IMR-90 (cell line): ENCODE measurements around the gene D2HGDH. TPM values are rescaled to one million over a fixed set of nuclear protein-coding genes. Genes with fewer than 3 reads are reported as not detected.

Experiments used
- ATAC-seq: fragments of 200-7000 bp; cut with Tn5 transposase; 2 replicates; pipeline ENCODE4 v1.9.1; 2020; ENCODE audit warnings: low read depth, mild to moderate bottlenecking, moderate library complexity
- BruUV-seq: library from RNA; stranded (reverse); fragments of 400-500 nt; replicated peaks from 2 replicates; lab custom pipeline; 2021; lab: Mats Ljungman, UMichigan
- CTCF ChIA-PET: fragments of 300-600 bp; formaldehyde crosslinking; extraction: SDS; loops from one replicate; lab custom pipeline; 2021; ENCODE audit warnings: antibody characterized with exemption; lab: Yijun Ruan, JAX
- POLR2A ChIA-PET: fragments of 300-600 bp; sonication (Branson Sonifier 250); formaldehyde crosslinking; loops from one replicate; lab custom pipeline; 2022; ENCODE audit warnings: antibody characterized with exemption; ENCODE audit not compliant: unreplicated experiment; lab: Charles Lee
- DNase-seq: peaks from one replicate; pipeline ENCODE4 v3.0.0; 2013
- H2AFZ ChIP-seq: replicated peaks from 2 replicates; pipeline ENCODE3; 2013; ENCODE audit warnings: low read length, mild to moderate bottlenecking; ENCODE audit not compliant: poor library complexity
- H2AK5ac ChIP-seq: 2 replicates; pipeline ENCODE4 v1.6.1; 2013; ENCODE audit warnings: low read depth, low read length, inconsistent platforms
- H2AK9ac ChIP-seq: replicated peaks from 2 replicates; pipeline ENCODE3; 2013; ENCODE audit warnings: mild to moderate bottlenecking, low read depth, low read length, moderate library complexity; ENCODE audit not compliant: poor library complexity
- H2BK120ac ChIP-seq: 2 replicates; pipeline ENCODE4 v1.6.1; 2013; ENCODE audit warnings: low read depth, low read length, inconsistent platforms
- H2BK15ac ChIP-seq: 3 replicates; pipeline ENCODE4 v1.6.1; 2013; ENCODE audit warnings: low read depth, low read length, inconsistent platforms
- H2BK20ac ChIP-seq: 2 replicates; pipeline ENCODE4 v1.6.1; 2013; ENCODE audit warnings: low read depth, mild to moderate bottlenecking, inconsistent platforms, low read length, moderate library complexity
- H2BK5ac ChIP-seq: 2 replicates; pipeline ENCODE4 v1.6.1; 2013; ENCODE audit warnings: mild to moderate bottlenecking, low read depth, low read length, inconsistent platforms; ENCODE audit not compliant: poor library complexity, severe bottlenecking
- H3K14ac ChIP-seq: replicated peaks from 2 replicates; pipeline ENCODE4 v1.6.1; 2013; ENCODE audit warnings: low read depth, low read length, inconsistent platforms
- H3K18ac ChIP-seq: 2 replicates; pipeline ENCODE4 v1.6.1; 2013; ENCODE audit warnings: low read depth, low read length, control low read depth
- H3K23ac ChIP-seq: 2 replicates; pipeline ENCODE4 v1.6.1; 2013; ENCODE audit warnings: low read depth, low read length, inconsistent platforms
- H3K27ac ChIP-seq: 2 replicates; pipeline ENCODE4 v1.5.1; 2013; ENCODE audit warnings: mild to moderate bottlenecking, control low read depth, low read length; ENCODE audit not compliant: insufficient read depth
- H3K27me3 ChIP-seq: 2 replicates; pipeline ENCODE4 v1.6.1; 2013; ENCODE audit warnings: low read length; ENCODE audit not compliant: control insufficient read depth, insufficient read depth
- H3K36me3 ChIP-seq: 2 replicates; pipeline ENCODE4 v1.6.1; 2013; ENCODE audit warnings: low read length, mixed read lengths; ENCODE audit not compliant: control insufficient read depth, insufficient read depth
- H3K4ac ChIP-seq: 2 replicates; pipeline ENCODE4 v1.6.1; 2013; ENCODE audit warnings: low read depth, low read length, inconsistent platforms
- H3K4me1 ChIP-seq: 2 replicates; pipeline ENCODE4 v1.6.1; 2013; ENCODE audit warnings: low read length, mixed read lengths; ENCODE audit not compliant: control insufficient read depth, insufficient read depth
- H3K4me2 ChIP-seq: 2 replicates; pipeline ENCODE4 v1.6.1; 2013; ENCODE audit warnings: low read depth, mild to moderate bottlenecking, control low read depth, low read length, moderate library complexity
- H3K4me3 ChIP-seq: 2 replicates; pipeline ENCODE4 v1.5.1; 2013; ENCODE audit warnings: low read depth, mild to moderate bottlenecking, control low read depth, low read length, moderate library complexity; ENCODE audit not compliant: insufficient read depth
- H3K56ac ChIP-seq: 2 replicates; pipeline ENCODE4 v1.6.1; 2013; ENCODE audit warnings: low read length, inconsistent platforms; ENCODE audit not compliant: insufficient read depth; ENCODE audit errors: extremely low read depth
- H3K79me1 ChIP-seq, 2 experiments: 2 replicates each; pipeline ENCODE4 v1.6.1; 2013; ENCODE audit warnings: low read length in 2 of 2, inconsistent platforms in 1 of 2, low read depth in 1 of 2
- H3K9ac ChIP-seq: 2 replicates; pipeline ENCODE4 v1.6.1; 2013; ENCODE audit warnings: low read depth, low read length, control low read depth
- H3K9me1 ChIP-seq: 2 replicates; pipeline ENCODE4 v1.6.1; 2013; ENCODE audit warnings: low read length, inconsistent platforms; ENCODE audit not compliant: insufficient read depth
- H3K9me3 ChIP-seq: 2 replicates; pipeline ENCODE4 v1.6.1; 2013; ENCODE audit warnings: low read length; ENCODE audit not compliant: control insufficient read depth, insufficient read depth
- H4K20me1 ChIP-seq: 2 replicates; pipeline ENCODE4 v1.6.1; 2013; ENCODE audit warnings: low read length, inconsistent platforms; ENCODE audit not compliant: insufficient read depth
- H4K5ac ChIP-seq: 2 replicates; pipeline ENCODE4 v1.6.1; 2013; ENCODE audit warnings: mild to moderate bottlenecking, low read depth, low read length, control low read depth
- H4K8ac ChIP-seq, 2 experiments: 2 replicates each; pipeline ENCODE4 v1.6.1; 2013; ENCODE audit warnings: low read depth in 2 of 2, low read length in 2 of 2, control low read depth in 1 of 2, inconsistent platforms in 1 of 2
- H4K91ac ChIP-seq: 2 replicates; pipeline ENCODE4 v1.6.1; 2013; ENCODE audit warnings: low read depth, low read length, inconsistent platforms; ENCODE audit not compliant: insufficient read depth
- BHLHE40 ChIP-seq: fragments of 150-350 bp; IDR thresholded peaks from 2 replicates; pipeline ENCODE4 v1.6.1; 2016; ENCODE audit warnings: mild to moderate bottlenecking, low read depth, low read length
- CEBPB ChIP-seq: IDR thresholded peaks from 2 replicates; pipeline ENCODE4 v1.6.1; 2012; ENCODE audit warnings: low read depth, low read length, improper control_type of control experiment
- MAFK ChIP-seq: IDR thresholded peaks from 2 replicates; pipeline ENCODE4 v1.6.1; 2012; ENCODE audit warnings: low read depth, low read length, improper control_type of control experiment
- MXI1 ChIP-seq: IDR thresholded peaks from 2 replicates; pipeline ENCODE4 v1.6.1; 2012; ENCODE audit warnings: low read depth, mild to moderate bottlenecking, low read length, moderate library complexity, borderline replicate concordance
- NFE2L2 ChIP-seq: fragments of 150-350 bp; IDR thresholded peaks from 2 replicates; pipeline ENCODE4 v1.6.1; 2016; ENCODE audit warnings: low read depth, mild to moderate bottlenecking, low read length
- RAD21 ChIP-seq: IDR thresholded peaks from 2 replicates; pipeline ENCODE4 v1.6.1; 2012; ENCODE audit warnings: low read length, improper control_type of control experiment
- RCOR1 ChIP-seq: IDR thresholded peaks from 2 replicates; pipeline ENCODE4 v1.6.1; 2012; ENCODE audit warnings: mild to moderate bottlenecking, low read length, improper control_type of control experiment; ENCODE audit not compliant: insufficient replicate concordance
- RFX5 ChIP-seq: IDR thresholded peaks from 2 replicates; pipeline ENCODE4 v1.8.0; 2012; ENCODE audit warnings: low read depth, mild to moderate bottlenecking, low read length, moderate library complexity
- SMC3 ChIP-seq: fragments of 150-350 bp; IDR thresholded peaks from 2 replicates; pipeline ENCODE4 v1.6.1; 2016; ENCODE audit warnings: low read depth, mild to moderate bottlenecking, antibody characterized with exemption, low read length, moderate library complexity
- WGBS, 2 experiments: methylation state at CpG; one replicate each; pipeline versions ENCODE4 v1.1.5 to v1.1.7; 2013; ENCODE audit warnings: missing lambda C conversion rate in 2 of 2; ENCODE audit not compliant: insufficient read length in 1 of 2; ENCODE audit errors: extremely low coverage in 2 of 2; 5-methylcytosine and 5-hydroxymethylcytosine counted together
- dilution Hi-C: fragments of 300-500 bp; cut with HindIII; formaldehyde crosslinking; loops from one replicate; pipeline ENCODE4 v1.14.3; 2018; ENCODE audit warnings: low sequenced_read_pairs; ENCODE audit not compliant: unreplicated experiment
- in situ Hi-C: fragments of 300-500 bp; cut with MboI; formaldehyde crosslinking; loops from 3 replicates; pipeline ENCODE4 v1.14.3; 2019; ENCODE audit warnings: low sequenced_read_pairs, inconsistent platforms, mixed read lengths
- intact Hi-C: fragments of 100-400 bp; cut with micrococcal nuclease; formaldehyde crosslinking; loops from 2 replicates; pipeline ENCODE4 v1.10.0; 2022
- polyA plus RNA-seq, 3 experiments: library from polyadenylated mRNA; depleted of rRNA; stranded (reverse); fragments of >200 nt; gene quantifications; 2 replicates each; pipeline ENCODE4 v1.2.3, GENCODE V29; 2012; ENCODE audit warnings: low replicate concordance in 1 of 3
- total RNA-seq: library from RNA; depleted of rRNA; stranded (reverse); fragments of >200 nt; gene quantifications from 2 replicates; pipeline ENCODE4 v1.2.3, GENCODE V29; 2012
- TF ChIP-seq, protein P1 (sequence below): fragments of 150-350 bp; IDR thresholded peaks from 2 replicates; pipeline ENCODE4 v1.6.1; 2016; ENCODE audit warnings: low read depth, mild to moderate bottlenecking, low read length, moderate library complexity, borderline replicate concordance
- TF ChIP-seq, protein P2 (sequence below): conservative IDR thresholded peaks from 2 replicates; pipeline ENCODE4 v1.5.1; 2012; ENCODE audit warnings: mild to moderate bottlenecking, low read depth, low read length, improper control_type of control experiment
- TF ChIP-seq, protein P3 (sequence below): fragments of 150-350 bp; IDR thresholded peaks from 2 replicates; pipeline ENCODE4 v1.6.1; 2017; ENCODE audit warnings: mild to moderate bottlenecking, antibody characterized with exemption, low read length, low read depth

The D2HGDH gene
- total and polyA plus RNA-seq, 2 of the 4 experiments (the other 2 are of a cell fraction) = 6.3 to 22.1 TPM

DNA sequence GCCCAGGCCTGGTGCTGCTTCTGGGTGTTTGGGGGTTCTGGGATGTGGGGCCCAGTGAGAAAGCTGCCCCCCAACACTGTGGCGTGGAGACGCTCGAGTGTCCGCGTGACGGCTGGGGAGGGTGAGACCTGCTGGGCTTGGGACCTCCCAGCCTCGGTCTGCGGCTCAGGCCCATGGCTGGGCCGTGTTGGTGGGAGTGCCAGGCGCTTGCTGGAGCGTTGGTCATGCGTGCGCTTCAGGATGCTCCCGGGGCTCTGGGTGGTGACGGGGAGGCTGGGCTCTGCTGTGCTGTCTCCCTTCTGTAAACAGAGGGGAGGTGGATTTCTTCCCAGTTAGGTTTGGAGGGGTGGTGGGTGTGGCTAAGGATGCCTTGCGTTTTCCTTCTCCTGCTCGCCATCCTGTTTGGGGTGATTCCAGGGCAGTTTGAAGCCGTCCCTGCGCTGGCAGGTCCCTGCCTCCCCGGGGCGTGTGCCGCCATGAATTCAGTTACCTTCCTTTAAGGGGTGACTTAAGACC, 42.8 kb downstream of the D2HGDH start:
- dilution Hi-C loops = no loop called here
- H2AK9ac ChIP-seq = no peak overlapping the region
- no peak overlapping the region for H4K5ac ChIP-seq
- H2BK120ac ChIP-seq = no peak overlapping the region
- TF ChIP-seq RCOR1 (no peak), RFX5 (no peak), MXI1 (no peak), NFE2L2 (no peak), CEBPB (no peak), SMC3 (no peak), BHLHE40 (no peak), RAD21 (no peak), MAFK (no peak)
- TF ChIP-seq, protein P1, sequence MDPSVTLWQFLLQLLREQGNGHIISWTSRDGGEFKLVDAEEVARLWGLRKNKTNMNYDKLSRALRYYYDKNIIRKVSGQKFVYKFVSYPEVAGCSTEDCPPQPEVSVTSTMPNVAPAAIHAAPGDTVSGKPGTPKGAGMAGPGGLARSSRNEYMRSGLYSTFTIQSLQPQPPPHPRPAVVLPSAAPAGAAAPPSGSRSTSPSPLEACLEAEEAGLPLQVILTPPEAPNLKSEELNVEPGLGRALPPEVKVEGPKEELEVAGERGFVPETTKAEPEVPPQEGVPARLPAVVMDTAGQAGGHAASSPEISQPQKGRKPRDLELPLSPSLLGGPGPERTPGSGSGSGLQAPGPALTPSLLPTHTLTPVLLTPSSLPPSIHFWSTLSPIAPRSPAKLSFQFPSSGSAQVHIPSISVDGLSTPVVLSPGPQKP = no peak
- TF ChIP-seq, protein P2, sequence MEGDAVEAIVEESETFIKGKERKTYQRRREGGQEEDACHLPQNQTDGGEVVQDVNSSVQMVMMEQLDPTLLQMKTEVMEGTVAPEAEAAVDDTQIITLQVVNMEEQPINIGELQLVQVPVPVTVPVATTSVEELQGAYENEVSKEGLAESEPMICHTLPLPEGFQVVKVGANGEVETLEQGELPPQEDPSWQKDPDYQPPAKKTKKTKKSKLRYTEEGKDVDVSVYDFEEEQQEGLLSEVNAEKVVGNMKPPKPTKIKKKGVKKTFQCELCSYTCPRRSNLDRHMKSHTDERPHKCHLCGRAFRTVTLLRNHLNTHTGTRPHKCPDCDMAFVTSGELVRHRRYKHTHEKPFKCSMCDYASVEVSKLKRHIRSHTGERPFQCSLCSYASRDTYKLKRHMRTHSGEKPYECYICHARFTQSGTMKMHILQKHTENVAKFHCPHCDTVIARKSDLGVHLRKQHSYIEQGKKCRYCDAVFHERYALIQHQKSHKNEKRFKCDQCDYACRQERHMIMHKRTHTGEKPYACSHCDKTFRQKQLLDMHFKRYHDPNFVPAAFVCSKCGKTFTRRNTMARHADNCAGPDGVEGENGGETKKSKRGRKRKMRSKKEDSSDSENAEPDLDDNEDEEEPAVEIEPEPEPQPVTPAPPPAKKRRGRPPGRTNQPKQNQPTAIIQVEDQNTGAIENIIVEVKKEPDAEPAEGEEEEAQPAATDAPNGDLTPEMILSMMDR = no peak
- TF ChIP-seq, protein P3, sequence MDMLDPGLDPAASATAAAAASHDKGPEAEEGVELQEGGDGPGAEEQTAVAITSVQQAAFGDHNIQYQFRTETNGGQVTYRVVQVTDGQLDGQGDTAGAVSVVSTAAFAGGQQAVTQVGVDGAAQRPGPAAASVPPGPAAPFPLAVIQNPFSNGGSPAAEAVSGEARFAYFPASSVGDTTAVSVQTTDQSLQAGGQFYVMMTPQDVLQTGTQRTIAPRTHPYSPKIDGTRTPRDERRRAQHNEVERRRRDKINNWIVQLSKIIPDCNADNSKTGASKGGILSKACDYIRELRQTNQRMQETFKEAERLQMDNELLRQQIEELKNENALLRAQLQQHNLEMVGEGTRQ = no peak
- H3K4me2 ChIP-seq = no peak overlapping the region
- H3K14ac ChIP-seq = no peak overlapping the region
- peak overlapping the region; percentile 41 for H2AFZ ChIP-seq
- H2BK20ac ChIP-seq = no peak overlapping the region
- no peak overlapping the region for H2BK15ac ChIP-seq
- CTCF ChIA-PET = no interaction called here
- H3K4ac ChIP-seq = no peak overlapping the region
- H3K36me3 ChIP-seq = no peaks in the 10 kb centered on the region
- H3K18ac ChIP-seq = no peak overlapping the region
- H3K9me3 ChIP-seq = peaks cover 3% of the 10 kb centered on the region; the same call in 1 of the 2 replicates
- in situ Hi-C loops = no loop called here
- H3K79me1 ChIP-seq = no peaks in the 10 kb centered on the region
- H3K4me3 ChIP-seq = no peak overlapping the region
- DNase-seq = no peak
- POLR2A ChIA-PET = no interaction called here
- intact Hi-C loops = no loop called here
- no peaks in the 10 kb centered on the region for H3K9me1 ChIP-seq
- H4K91ac ChIP-seq = no peak overlapping the region
- H3K4me1 ChIP-seq = peaks cover 6% of the 10 kb centered on the region
- 75% methylated on average over 13 of the region's 22 CpGs; no CpG with 5 or more reads in 1 of the 2 experiments for WGBS, 2 experiments
- no peak overlapping the region for H3K56ac ChIP-seq
- H4K20me1 ChIP-seq = no peaks in the 10 kb centered on the region; the same call in 1 of the 2 replicates
- no peak overlapping the region for H2BK5ac ChIP-seq
- BruUV-seq = no TSS peak
- no peak overlapping the region for H2AK5ac ChIP-seq
- no peak for ATAC-seq
- no peak overlapping the region for H4K8ac ChIP-seq
- H3K23ac ChIP-seq = no peak overlapping the region
- no peak overlapping the region for H3K27ac ChIP-seq
- no peaks in the 10 kb centered on the region; the same call in 1 of the 2 replicates for H3K27me3 ChIP-seq
- no peak overlapping the region for H3K9ac ChIP-seq
